GM23248 (cell line): ENCODE results near the gene SLC7A9. TPM values are rescaled to one million over a fixed set of nuclear protein-coding genes. Genes with fewer than 3 reads are reported as not detected.
"Not testable (repeated sequence)": the region's sequence is repeated elsewhere in the genome, so short reads cannot be mapped to it uniquely, and the experiment has no call there.

Experiments used
- DNase-seq: peaks from one replicate; pipeline ENCODE4 v3.0.0-alpha.2; 2015
- H2AFZ ChIP-seq: fragments of 200-600 bp; sonication (generic); 2 replicates; pipeline ENCODE4 v1.6.1; 2016; ENCODE audit warnings: antibody characterized with exemption
- H3F3A ChIP-seq: fragments of 200-600 bp; sonication (generic); 2 replicates; pipeline ENCODE4 v1.6.1; 2016; ENCODE audit warnings: mild to moderate bottlenecking, antibody characterized with exemption, mixed run types; ENCODE audit not compliant: insufficient read depth
- H3K27ac ChIP-seq: fragments of 200-600 bp; sonication (generic); 2 replicates; pipeline ENCODE4 v1.5.1; 2016; ENCODE audit warnings: mild to moderate bottlenecking
- H3K27me3 ChIP-seq: fragments of 200-600 bp; sonication (generic); replicated peaks from 2 replicates; pipeline ENCODE4 v1.6.1; 2016; ENCODE audit warnings: mild to moderate bottlenecking; ENCODE audit not compliant: insufficient read depth
- H3K36me3 ChIP-seq: fragments of 200-600 bp; sonication (generic); 2 replicates; pipeline ENCODE4 v1.6.1; 2016; ENCODE audit warnings: low read depth, mild to moderate bottlenecking
- H3K4me1 ChIP-seq: fragments of 200-600 bp; sonication (generic); 2 replicates; pipeline ENCODE4 v1.6.1; 2016; ENCODE audit warnings: mild to moderate bottlenecking; ENCODE audit not compliant: insufficient read depth
- H3K4me2 ChIP-seq: fragments of 200-600 bp; sonication (generic); one replicate; pipeline ENCODE4 v1.6.1; 2016; ENCODE audit warnings: mild to moderate bottlenecking; ENCODE audit not compliant: unreplicated experiment
- H3K4me3 ChIP-seq: fragments of 200-600 bp; sonication (generic); 2 replicates; pipeline ENCODE4 v1.5.1; 2016; ENCODE audit warnings: mild to moderate bottlenecking
- H3K79me2 ChIP-seq: fragments of 200-600 bp; sonication (generic); 2 replicates; pipeline ENCODE4 v1.6.1; 2016; ENCODE audit warnings: mild to moderate bottlenecking; ENCODE audit not compliant: insufficient read depth
- H3K9ac ChIP-seq: fragments of 200-600 bp; sonication (generic); 2 replicates; pipeline ENCODE4 v1.6.1; 2016; ENCODE audit warnings: mild to moderate bottlenecking
- H3K9me2 ChIP-seq: fragments of 200-600 bp; sonication (generic); 2 replicates; pipeline ENCODE4 v1.6.1; 2016; ENCODE audit warnings: mixed run types, mild to moderate bottlenecking, moderate library complexity; ENCODE audit not compliant: insufficient read depth
- H3K9me3 ChIP-seq: fragments of 200-600 bp; sonication (generic); one replicate; pipeline ENCODE4 v1.6.1; 2017; ENCODE audit warnings: low read depth
- H4K20me1 ChIP-seq: fragments of 200-600 bp; sonication (generic); 2 replicates; pipeline ENCODE4 v1.6.0; 2016; ENCODE audit not compliant: insufficient read depth
- EZH2 ChIP-seq: fragments of 200-600 bp; sonication (generic); IDR thresholded peaks from 2 replicates; pipeline ENCODE4 v1.6.1; 2018; ENCODE audit warnings: antibody characterized with exemption, mild to moderate bottlenecking; ENCODE audit not compliant: insufficient read depth, poor library complexity, severe bottlenecking
- EZH2phosphoT487 ChIP-seq: fragments of 200-600 bp; sonication (generic); IDR thresholded peaks from 2 replicates; pipeline ENCODE4 v1.6.1; 2018; ENCODE audit warnings: antibody characterized with exemption, moderate library complexity, mild to moderate bottlenecking, low read depth; ENCODE audit not compliant: insufficient read depth
- WGBS, 2 experiments: methylation state at CpG; one replicate each; pipeline ENCODE4 v1.1.6; 2015 to 2017; ENCODE audit warnings: low lambda C conversion rate in 2 of 2, low coverage in 1 of 2; ENCODE audit errors: missing lambda C conversion rate in 2 of 2; 5-methylcytosine and 5-hydroxymethylcytosine counted together
- in situ Hi-C: fragments of 300-500 bp; cut with MboI; formaldehyde crosslinking; loops from 2 replicates; pipeline ENCODE4 v1.15.0; 2020
- polyA plus RNA-seq: library from polyadenylated mRNA; unstranded; fragments of >200 nt; fragmentation: Nextera tagmentation; extraction: Ambion mirVana; gene quantifications from 2 replicates; pipeline ENCODE4 v1.2.1, GENCODE V29; 2016
- total RNA-seq: library from RNA; depleted of rRNA; stranded (reverse); fragments of >200 nt; shearing (Covaris generic); gene quantifications from 2 replicates; pipeline ENCODE4 v1.2.3, GENCODE V29; 2014

SLC7A9 gene
- total and polyA plus RNA-seq, 2 experiments from 2014 or later, result not detected

GRCh38 chr19:32858559-32858958, 11.0 kb downstream of the SLC7A9 start:
- no peaks in the 10 kb centered on the region for H3K36me3 ChIP-seq
- H3K9ac ChIP-seq, result no peak overlapping the region
- H2AFZ ChIP-seq, result no peak overlapping the region
- H4K20me1 ChIP-seq, result no peaks in the 10 kb centered on the region
- H3F3A ChIP-seq, result no peaks in the 10 kb centered on the region
- no peaks in the 10 kb centered on the region for H3K79me2 ChIP-seq
- no peaks in the 10 kb centered on the region for H3K9me2 ChIP-seq
- 81 to 83% methylated on average over 10 of the region's 10 CpGs for WGBS, 2 experiments
- DNase-seq, result no peak
- no peak overlapping the region for H3K27ac ChIP-seq
- no peaks in the 10 kb centered on the region for H3K4me1 ChIP-seq
- no peak overlapping the region for H3K4me3 ChIP-seq
- H3K27me3 ChIP-seq, result no peaks in the 10 kb centered on the region
- in situ Hi-C loops, result no loop called here
- no peak for TF ChIP-seq EZH2
- TF ChIP-seq EZH2phosphoT487, result no peak
- H3K4me2 ChIP-seq, result no peak overlapping the region
- H3K9me3 ChIP-seq, result no peaks in the 10 kb centered on the region

- no peak for TF ChIP-seq EZH2phosphoT487
- no peak for TF ChIP-seq EZH2
- in situ Hi-C loops, result no loop called here
- Histone ChIP-seq H3K27ac (no peak overlapping the region), H3K27me3 (no peaks in the 10 kb centered on the region), H2AFZ (no peak overlapping the region), H3K9me3 (no peaks in the 10 kb centered on the region), H3K4me2 (no peak overlapping the region), H3K36me3 (no peaks in the 10 kb centered on the region), H3K79me2 (no peaks in the 10 kb centered on the region), H3K9ac (no peak overlapping the region), H3K4me3 (no peak overlapping the region), H3K4me1 (no peaks in the 10 kb centered on the region), H3K9me2 (no peaks in the 10 kb centered on the region), H3F3A (no peaks in the 10 kb centered on the region), H4K20me1 (no peaks in the 10 kb centered on the region)
- DNase-seq, result no peak
- WGBS, 2 experiments, result 61 to 70% methylated on average over 13 of the region's 13 CpGs
These were observed 11.4 kb downstream of the SLC7A9 start for GRCh38 chr19:32858155-32858554.

GRCh38 chr19:32857584-32857983, 12.0 kb downstream of the SLC7A9 start:
- Histone ChIP-seq H3K36me3 (no peaks in the 10 kb centered on the region), H4K20me1 (no peaks in the 10 kb centered on the region), H3K9me3 (no peaks in the 10 kb centered on the region), H3K4me2 (no peak overlapping the region), H3K27ac (no peak overlapping the region), H3K27me3 (no peaks in the 10 kb centered on the region), H3K4me1 (no peaks in the 10 kb centered on the region), H3K9me2 (no peaks in the 10 kb centered on the region), H3K9ac (no peak overlapping the region), H3K4me3 (no peak overlapping the region), H3F3A (no peaks in the 10 kb centered on the region), H3K79me2 (no peaks in the 10 kb centered on the region), H2AFZ (no peak overlapping the region)
- WGBS, 2 experiments, result 31 to 32% methylated on average over 5 of the region's 5 CpGs
- in situ Hi-C loops, result no loop called here
- TF ChIP-seq EZH2phosphoT487 (no peak), EZH2 (no peak)
- DNase-seq, result no peak

GRCh38 chr19:32856818-32857217, 12.7 kb downstream of the SLC7A9 start:
- H3K36me3 ChIP-seq, DNase-seq, H3K4me3 ChIP-seq, H3K79me2 ChIP-seq, H3K27ac ChIP-seq, H4K20me1 ChIP-seq, H3F3A ChIP-seq, H3K4me1 ChIP-seq, H2AFZ ChIP-seq, H3K27me3 ChIP-seq, in situ Hi-C loops, H3K9ac ChIP-seq, H3K9me3 ChIP-seq, H3K9me2 ChIP-seq, H3K4me2 ChIP-seq: not testable (repeated sequence)
- 76 to 79% methylated on average over 7 of the region's 7 CpGs for WGBS, 2 experiments

- Histone ChIP-seq H3K27ac (no peak overlapping the region), H3K27me3 (no peaks in the 10 kb centered on the region), H3K9me2 (no peaks in the 10 kb centered on the region), H2AFZ (no peak overlapping the region), H3K4me1 (no peaks in the 10 kb centered on the region), H3K9me3 (no peaks in the 10 kb centered on the region), H4K20me1 (no peaks in the 10 kb centered on the region), H3K36me3 (no peaks in the 10 kb centered on the region), H3K4me3 (no peak overlapping the region), H3K4me2 (no peak overlapping the region), H3K79me2 (no peaks in the 10 kb centered on the region), H3K9ac (no peak overlapping the region), H3F3A (no peaks in the 10 kb centered on the region)
- in situ Hi-C loops, result no loop called here
- TF ChIP-seq EZH2 (no peak), EZH2phosphoT487 (no peak)
- no peak for DNase-seq
- WGBS, 2 experiments, result 69 to 76% methylated on average over 6 of the region's 6 CpGs
These were observed 17.4 kb downstream of the SLC7A9 start for GRCh38 chr19:32852216-32852615.

- H3K27ac ChIP-seq, in situ Hi-C loops: not testable (repeated sequence)
- WGBS, 2 experiments, result 0 to 25% methylated on average over 1 of the region's 2 CpGs
These were observed 21.5 kb downstream of the SLC7A9 start for GRCh38 chr19:32848035-32848434.

More at GRCh38 chr19:32848035-32848434, 21.5 kb downstream of the SLC7A9 start:
- H3K4me1 ChIP-seq, H3K9me2 ChIP-seq, H3K27me3 ChIP-seq, H3K4me2 ChIP-seq, H3F3A ChIP-seq, H3K9ac ChIP-seq, H4K20me1 ChIP-seq, H3K9me3 ChIP-seq, H3K79me2 ChIP-seq, DNase-seq, H2AFZ ChIP-seq, H3K36me3 ChIP-seq, H3K4me3 ChIP-seq: not testable (repeated sequence)
